Measurements from ENCODE around the gene G6PC2. TPM values are rescaled to one million over a fixed set of nuclear protein-coding genes. Genes with fewer than 3 reads are reported as not detected.

G6PC2 gene
- total and polyA plus RNA-seq, 10 of the 15 experiments (the other 5 are each of a cell fraction or from before 2014, with no cell fraction given) = not detected

DNA sequence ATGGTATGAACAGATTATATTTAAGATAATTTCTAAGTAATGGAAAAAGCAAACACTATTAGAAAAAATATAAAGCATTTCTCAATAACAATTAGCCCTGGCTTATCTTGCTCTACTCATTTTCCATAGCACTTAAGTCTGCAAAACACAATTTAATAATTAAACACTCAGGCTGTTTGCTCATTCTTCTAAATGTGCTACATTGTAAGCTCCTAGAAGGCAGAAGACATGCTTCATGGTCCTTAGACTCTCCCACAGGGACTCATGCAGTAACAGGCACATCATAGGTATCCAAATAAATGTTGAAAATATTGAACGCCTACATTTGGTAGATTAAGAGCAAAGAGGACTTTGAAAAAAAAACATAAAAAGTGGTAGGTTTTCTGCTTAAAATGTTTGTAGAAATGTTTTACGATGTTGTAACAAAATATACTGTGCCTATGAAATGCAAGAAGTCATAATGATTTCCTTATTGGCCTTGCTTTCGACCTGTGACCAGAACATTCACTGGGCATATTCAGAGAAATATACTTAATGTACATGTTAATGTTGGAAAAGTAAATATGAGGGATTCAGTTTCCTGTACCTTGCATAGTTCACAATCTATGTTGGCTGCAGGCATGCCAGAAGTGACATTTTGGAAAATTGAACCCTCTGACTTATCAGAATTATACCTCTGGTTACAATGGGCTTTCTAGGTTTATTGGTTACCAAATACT lies 27.2 kb downstream of the G6PC2 start:
- in situ Hi-C loops (cut with MboI) = no loop called here
- no TSS peak for BruUV-seq (replicated peaks)
- POLR2A ChIA-PET = no interaction called here
- no peak overlapping the region for H3K4me2 ChIP-seq (ENCODE audit: control insufficient read depth, insufficient read depth)
- no peak for ATAC-seq
- H3K36me3 ChIP-seq (ENCODE audit: control insufficient read depth in 2 of 2, insufficient read depth in 2 of 2, low read length in 1 of 2) = no peaks in the 10 kb centered on the region
- H3K27ac ChIP-seq (ENCODE audit: control insufficient read depth, insufficient read depth) = no peak overlapping the region
- no peak overlapping the region for H2AFZ ChIP-seq (ENCODE audit: control insufficient read depth, low read depth, low read length)
- intact Hi-C loops (cut with micrococcal nuclease; ENCODE audit: unreplicated experiment) = no loop called here
- peaks cover 2 to 3% of the 10 kb centered on the region in 2 experiments; a peak in 3 of 4 replicates for H3K27me3 ChIP-seq (replicated peaks in 1 of 2; ENCODE audit: control insufficient read depth in 2 of 2, insufficient read depth in 2 of 2, low read length in 1 of 2)
- no peaks in the 10 kb centered on the region for H4K20me1 ChIP-seq (ENCODE audit: control insufficient read depth, insufficient read depth)
- SMC1A ChIA-PET (ENCODE audit: uncharacterized antibody, unreplicated experiment) = no interaction called here
- 15% methylated on average over 3 of the region's 3 CpGs for WGBS (ENCODE audit: insufficient coverage, insufficient replicate concordance, low lambda C conversion rate, missing lambda C conversion rate)
- no peaks in the 10 kb centered on the region for H3K79me2 ChIP-seq (ENCODE audit: control insufficient read depth, insufficient read depth, low read length)
- FAIRE-seq = no peak
- RAD21 ChIA-PET (ENCODE audit: unreplicated experiment) = no interaction called here
- CTCF ChIA-PET = no interaction called here
- no peaks in the 10 kb centered on the region for H3K4me1 ChIP-seq (ENCODE audit: control insufficient read depth, insufficient read depth, low read length)
- DNase-seq (ENCODE audit: low read depth, low spot score) = no peak
- TF ChIP-seq EGR1 (IDR thresholded peaks at IDR 0.05; ENCODE audit: borderline replicate concordance in 1 of 2, low read depth in 2 of 2, low read length in 2 of 2) = no peak
- TF ChIP-seq EZH2 (IDR thresholded peaks at IDR 0.05; ENCODE audit: borderline replicate concordance, control insufficient read depth, low read depth, low read length) = no peak
- TF ChIP-seq, protein P1, sequence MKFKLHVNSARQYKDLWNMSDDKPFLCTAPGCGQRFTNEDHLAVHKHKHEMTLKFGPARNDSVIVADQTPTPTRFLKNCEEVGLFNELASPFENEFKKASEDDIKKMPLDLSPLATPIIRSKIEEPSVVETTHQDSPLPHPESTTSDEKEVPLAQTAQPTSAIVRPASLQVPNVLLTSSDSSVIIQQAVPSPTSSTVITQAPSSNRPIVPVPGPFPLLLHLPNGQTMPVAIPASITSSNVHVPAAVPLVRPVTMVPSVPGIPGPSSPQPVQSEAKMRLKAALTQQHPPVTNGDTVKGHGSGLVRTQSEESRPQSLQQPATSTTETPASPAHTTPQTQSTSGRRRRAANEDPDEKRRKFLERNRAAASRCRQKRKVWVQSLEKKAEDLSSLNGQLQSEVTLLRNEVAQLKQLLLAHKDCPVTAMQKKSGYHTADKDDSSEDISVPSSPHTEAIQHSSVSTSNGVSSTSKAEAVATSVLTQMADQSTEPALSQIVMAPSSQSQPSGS (IDR thresholded peaks at IDR 0.05; ENCODE audit: low read length) = no peak
- no peak for TF ChIP-seq CBX3 (IDR thresholded peaks at IDR 0.05; ENCODE audit: borderline replicate concordance, low read depth)
- TF ChIP-seq POU2F2 (IDR thresholded peaks at IDR 0.05; ENCODE audit: borderline replicate concordance, low read depth, low read length) = no peak
- no peak for TF ChIP-seq SMAD1 (IDR thresholded peaks at IDR 0.05; ENCODE audit: low read depth, partially characterized antibody)
- TF ChIP-seq, protein P2, sequence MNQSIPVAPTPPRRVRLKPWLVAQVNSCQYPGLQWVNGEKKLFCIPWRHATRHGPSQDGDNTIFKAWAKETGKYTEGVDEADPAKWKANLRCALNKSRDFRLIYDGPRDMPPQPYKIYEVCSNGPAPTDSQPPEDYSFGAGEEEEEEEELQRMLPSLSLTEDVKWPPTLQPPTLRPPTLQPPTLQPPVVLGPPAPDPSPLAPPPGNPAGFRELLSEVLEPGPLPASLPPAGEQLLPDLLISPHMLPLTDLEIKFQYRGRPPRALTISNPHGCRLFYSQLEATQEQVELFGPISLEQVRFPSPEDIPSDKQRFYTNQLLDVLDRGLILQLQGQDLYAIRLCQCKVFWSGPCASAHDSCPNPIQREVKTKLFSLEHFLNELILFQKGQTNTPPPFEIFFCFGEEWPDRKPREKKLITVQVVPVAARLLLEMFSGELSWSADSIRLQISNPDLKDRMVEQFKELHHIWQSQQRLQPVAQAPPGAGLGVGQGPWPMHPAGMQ (IDR thresholded peaks at IDR 0.05; ENCODE audit: borderline replicate concordance) = no peak
- TF ChIP-seq, protein P3, sequence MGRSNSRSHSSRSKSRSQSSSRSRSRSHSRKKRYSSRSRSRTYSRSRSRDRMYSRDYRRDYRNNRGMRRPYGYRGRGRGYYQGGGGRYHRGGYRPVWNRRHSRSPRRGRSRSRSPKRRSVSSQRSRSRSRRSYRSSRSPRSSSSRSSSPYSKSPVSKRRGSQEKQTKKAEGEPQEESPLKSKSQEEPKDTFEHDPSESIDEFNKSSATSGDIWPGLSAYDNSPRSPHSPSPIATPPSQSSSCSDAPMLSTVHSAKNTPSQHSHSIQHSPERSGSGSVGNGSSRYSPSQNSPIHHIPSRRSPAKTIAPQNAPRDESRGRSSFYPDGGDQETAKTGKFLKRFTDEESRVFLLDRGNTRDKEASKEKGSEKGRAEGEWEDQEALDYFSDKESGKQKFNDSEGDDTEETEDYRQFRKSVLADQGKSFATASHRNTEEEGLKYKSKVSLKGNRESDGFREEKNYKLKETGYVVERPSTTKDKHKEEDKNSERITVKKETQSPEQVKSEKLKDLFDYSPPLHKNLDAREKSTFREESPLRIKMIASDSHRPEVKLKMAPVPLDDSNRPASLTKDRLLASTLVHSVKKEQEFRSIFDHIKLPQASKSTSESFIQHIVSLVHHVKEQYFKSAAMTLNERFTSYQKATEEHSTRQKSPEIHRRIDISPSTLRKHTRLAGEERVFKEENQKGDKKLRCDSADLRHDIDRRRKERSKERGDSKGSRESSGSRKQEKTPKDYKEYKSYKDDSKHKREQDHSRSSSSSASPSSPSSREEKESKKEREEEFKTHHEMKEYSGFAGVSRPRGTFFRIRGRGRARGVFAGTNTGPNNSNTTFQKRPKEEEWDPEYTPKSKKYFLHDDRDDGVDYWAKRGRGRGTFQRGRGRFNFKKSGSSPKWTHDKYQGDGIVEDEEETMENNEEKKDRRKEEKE (IDR thresholded peaks at IDR 0.05) = no peak
- no peak for TF ChIP-seq NFYB (IDR thresholded peaks at IDR 0.05; ENCODE audit: insufficient read depth, low read depth, low read length)
- no peak for TF ChIP-seq SP1 (IDR thresholded peaks at IDR 0.05; ENCODE audit: low read depth, low read length)
- no peak for TF ChIP-seq KDM1A (IDR thresholded peaks at IDR 0.05; ENCODE audit: borderline replicate concordance)
- TF ChIP-seq RAD51 (IDR thresholded peaks at IDR 0.05) = no peak
- TF ChIP-seq TARDBP (IDR thresholded peaks at IDR 0.05; ENCODE audit: borderline replicate concordance) = no peak
- TF ChIP-seq, protein P4, sequence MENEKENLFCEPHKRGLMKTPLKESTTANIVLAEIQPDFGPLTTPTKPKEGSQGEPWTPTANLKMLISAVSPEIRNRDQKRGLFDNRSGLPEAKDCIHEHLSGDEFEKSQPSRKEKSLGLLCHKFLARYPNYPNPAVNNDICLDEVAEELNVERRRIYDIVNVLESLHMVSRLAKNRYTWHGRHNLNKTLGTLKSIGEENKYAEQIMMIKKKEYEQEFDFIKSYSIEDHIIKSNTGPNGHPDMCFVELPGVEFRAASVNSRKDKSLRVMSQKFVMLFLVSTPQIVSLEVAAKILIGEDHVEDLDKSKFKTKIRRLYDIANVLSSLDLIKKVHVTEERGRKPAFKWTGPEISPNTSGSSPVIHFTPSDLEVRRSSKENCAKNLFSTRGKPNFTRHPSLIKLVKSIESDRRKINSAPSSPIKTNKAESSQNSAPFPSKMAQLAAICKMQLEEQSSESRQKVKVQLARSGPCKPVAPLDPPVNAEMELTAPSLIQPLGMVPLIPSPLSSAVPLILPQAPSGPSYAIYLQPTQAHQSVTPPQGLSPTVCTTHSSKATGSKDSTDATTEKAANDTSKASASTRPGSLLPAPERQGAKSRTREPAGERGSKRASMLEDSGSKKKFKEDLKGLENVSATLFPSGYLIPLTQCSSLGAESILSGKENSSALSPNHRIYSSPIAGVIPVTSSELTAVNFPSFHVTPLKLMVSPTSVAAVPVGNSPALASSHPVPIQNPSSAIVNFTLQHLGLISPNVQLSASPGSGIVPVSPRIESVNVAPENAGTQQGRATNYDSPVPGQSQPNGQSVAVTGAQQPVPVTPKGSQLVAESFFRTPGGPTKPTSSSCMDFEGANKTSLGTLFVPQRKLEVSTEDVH (IDR thresholded peaks at IDR 0.05; ENCODE audit: low read depth, partially characterized antibody) = no peak
- no peak for TF ChIP-seq SREBF1 (IDR thresholded peaks at IDR 0.05; ENCODE audit: low read length)
- TF ChIP-seq SUPT20H (IDR thresholded peaks at IDR 0.05; ENCODE audit: borderline replicate concordance, control insufficient read depth, low read depth, low read length) = no peak
- no peak overlapping the region for H3K4me3 ChIP-seq
- H3K9ac ChIP-seq (ENCODE audit: control insufficient read depth, insufficient read depth, low read length) = no peak overlapping the region
- no peaks in the 10 kb centered on the region for H3K9me3 ChIP-seq (replicated peaks; ENCODE audit: control insufficient read depth, insufficient read depth, low read length)
